ENCODE data around the gene PLPPR1. TPM values are rescaled to one million over a fixed set of nuclear protein-coding genes. Genes with fewer than 3 reads are reported as not detected.

Gene PLPPR1
- total and polyA plus RNA-seq, 2 donors (not counting 3 experiments of a cell fraction or from before 2014, with no cell fraction given) = 0.18 to 0.50 TPM

GRCh38 chr9:101268426-101268825 is 239.9 kb downstream of the PLPPR1 start:
- no peak overlapping the region for H3K4me3 ChIP-seq (replicated peaks in 1 of 3; ENCODE audit: insufficient read depth in 1 of 3, low read depth in 1 of 3, low read length in 3 of 3)
- FAIRE-seq = no peak
- DNase-seq (ENCODE audit: low read depth, low spot score) = no peak
- no peaks in the 10 kb centered on the region for H3K79me2 ChIP-seq (ENCODE audit: control insufficient read depth, insufficient read depth, low read length)
- no peaks in the 10 kb centered on the region for H3K36me3 ChIP-seq (ENCODE audit: control insufficient read depth in 2 of 2, extremely low read depth in 1 of 2, insufficient read depth in 2 of 2, low read length in 2 of 2)
- no peak overlapping the region for H2AFZ ChIP-seq (ENCODE audit: low read depth, low read length)
- ChIA-PET POLR2A (no interaction called here), CTCF (no interaction called here)
- dilution Hi-C loops (cut with MboI; ENCODE audit: extremely low pct_ligation_motif_present, low sequenced_read_pairs) (no loop called here), intact Hi-C loops (cut with micrococcal nuclease) (no loop called here)
- no peaks in the 10 kb centered on the region for H3K9me3 ChIP-seq (replicated peaks; ENCODE audit: control insufficient read depth, insufficient read depth, low read length)
- TF ChIP-seq EZH2 (IDR thresholded peaks at IDR 0.05; ENCODE audit: borderline replicate concordance, low read depth, low read length, severe bottlenecking) (no peak), GATA2 (IDR thresholded peaks at IDR 0.05; ENCODE audit: insufficient read depth, insufficient read length, low read depth, low read length) (no peak), MAX (IDR thresholded peaks at IDR 0.05; ENCODE audit: insufficient read depth, insufficient read length) (no peak), MYC (IDR thresholded peaks at IDR 0.05; ENCODE audit: low read depth, low read length) (no peak), JUN (IDR thresholded peaks at IDR 0.05; ENCODE audit: borderline replicate concordance, insufficient read depth, insufficient read length, low read depth) (no peak), CTCF (IDR thresholded peaks at IDR 0.05; ENCODE audit: extremely low read depth in 1 of 2, insufficient read depth in 1 of 2, low read depth in 1 of 2, low read length in 2 of 2) (no peak), POLR2AphosphoS5 (IDR thresholded peaks at IDR 0.05; ENCODE audit: insufficient read depth, low read depth, low read length) (no peak), POLR2A (IDR thresholded peaks at IDR 0.05; ENCODE audit: low read depth, low read length) (no peak), FOS (IDR thresholded peaks at IDR 0.05; ENCODE audit: borderline replicate concordance, insufficient read depth, low read length) (no peak)
- no peaks in the 10 kb centered on the region for H4K20me1 ChIP-seq (replicated peaks; ENCODE audit: control insufficient read depth, extremely low read depth, insufficient read depth, low read length)
- H3K4me2 ChIP-seq (ENCODE audit: insufficient read depth, low read length) = no peak overlapping the region
- H3K4me1 ChIP-seq (ENCODE audit: control insufficient read depth, extremely low read depth, insufficient read depth, low read length) = no peaks in the 10 kb centered on the region
- no peak overlapping the region for H3K9ac ChIP-seq (replicated peaks; ENCODE audit: extremely low read depth, insufficient read depth, low read length)
- H3K27me3 ChIP-seq (ENCODE audit: control insufficient read depth in 2 of 2, insufficient read depth in 2 of 2, low read length in 2 of 2) = no peaks in the 10 kb centered on the region
- no peaks in the 10 kb centered on the region for H3K9me1 ChIP-seq (replicated peaks; ENCODE audit: control insufficient read depth, extremely low read depth, insufficient read depth, low read length)
- no TSS peak for BruUV-seq (replicated peaks)
- H3K27ac ChIP-seq (ENCODE audit: insufficient read depth, low read depth, low read length) = no peak overlapping the region
